Body of pancreas (tissue), 4 donors: ENCODE data around the gene MEF2D.

Experiments used
- POLR2A ChIP-seq, 3 donors: fragments of 450-650 bp; IDR thresholded peaks; one replicate each; pipeline ENCODE4 v1.6.1; 2016; ENCODE audit warnings: antibody characterized with exemption in 3 of 3, mild to moderate bottlenecking in 2 of 3
- TF ChIP-seq, protein P1 (sequence below), 7 experiments: fragments of 450-650 bp in 4 of 7; fragments of 200-600 bp in 3 of 7; sonication (generic) in 3 of 7; IDR thresholded peaks; one replicate each; pipeline ENCODE4 v1.5.1; 2016 to 2019; ENCODE audit warnings: antibody characterized with exemption in 7 of 7

DNA sequence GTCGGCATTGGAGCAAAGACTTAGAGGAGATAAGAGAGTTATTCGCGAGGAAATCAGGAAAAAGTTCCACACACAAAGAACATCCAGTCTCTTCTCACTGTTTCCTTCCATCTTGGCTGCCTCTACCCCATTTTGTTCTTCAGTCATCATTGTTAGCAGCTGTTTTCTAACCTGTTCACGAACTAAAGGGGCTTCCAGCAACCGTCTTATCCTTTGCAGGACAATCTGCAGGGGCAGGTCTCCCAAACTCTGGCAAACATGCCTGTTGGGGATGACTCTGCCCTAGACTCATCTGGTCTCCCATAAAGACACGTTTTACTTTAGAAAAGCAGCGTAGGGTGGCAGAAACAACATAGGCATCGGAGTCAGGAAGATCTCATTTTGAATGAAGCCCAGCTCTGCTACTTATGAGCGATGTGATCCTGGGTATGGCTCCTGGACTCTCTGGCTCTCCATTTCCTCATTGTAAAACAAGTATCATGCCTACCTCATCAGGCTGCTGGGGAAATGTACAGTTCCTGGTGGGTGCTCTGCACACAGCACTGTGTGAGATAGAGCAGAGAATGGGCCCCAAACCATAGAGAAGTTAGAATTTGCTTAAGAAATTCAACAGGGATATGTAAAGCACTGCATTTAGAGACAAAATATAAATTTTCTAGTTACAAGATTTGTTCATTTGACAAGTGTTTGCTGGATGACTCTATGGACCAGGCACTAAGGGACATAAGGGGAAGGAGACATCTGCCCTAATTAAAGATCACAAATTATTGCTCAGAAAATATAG, 59.7 kb downstream of the MEF2D start:
- TF ChIP-seq, protein P1, sequence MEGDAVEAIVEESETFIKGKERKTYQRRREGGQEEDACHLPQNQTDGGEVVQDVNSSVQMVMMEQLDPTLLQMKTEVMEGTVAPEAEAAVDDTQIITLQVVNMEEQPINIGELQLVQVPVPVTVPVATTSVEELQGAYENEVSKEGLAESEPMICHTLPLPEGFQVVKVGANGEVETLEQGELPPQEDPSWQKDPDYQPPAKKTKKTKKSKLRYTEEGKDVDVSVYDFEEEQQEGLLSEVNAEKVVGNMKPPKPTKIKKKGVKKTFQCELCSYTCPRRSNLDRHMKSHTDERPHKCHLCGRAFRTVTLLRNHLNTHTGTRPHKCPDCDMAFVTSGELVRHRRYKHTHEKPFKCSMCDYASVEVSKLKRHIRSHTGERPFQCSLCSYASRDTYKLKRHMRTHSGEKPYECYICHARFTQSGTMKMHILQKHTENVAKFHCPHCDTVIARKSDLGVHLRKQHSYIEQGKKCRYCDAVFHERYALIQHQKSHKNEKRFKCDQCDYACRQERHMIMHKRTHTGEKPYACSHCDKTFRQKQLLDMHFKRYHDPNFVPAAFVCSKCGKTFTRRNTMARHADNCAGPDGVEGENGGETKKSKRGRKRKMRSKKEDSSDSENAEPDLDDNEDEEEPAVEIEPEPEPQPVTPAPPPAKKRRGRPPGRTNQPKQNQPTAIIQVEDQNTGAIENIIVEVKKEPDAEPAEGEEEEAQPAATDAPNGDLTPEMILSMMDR (IDR thresholded peaks at IDR 0.05) = no peak
- TF ChIP-seq POLR2A (IDR thresholded peaks at IDR 0.05) = no peak
